ENCODE measurements around the gene LSM4.

Gene LSM4

DNA sequence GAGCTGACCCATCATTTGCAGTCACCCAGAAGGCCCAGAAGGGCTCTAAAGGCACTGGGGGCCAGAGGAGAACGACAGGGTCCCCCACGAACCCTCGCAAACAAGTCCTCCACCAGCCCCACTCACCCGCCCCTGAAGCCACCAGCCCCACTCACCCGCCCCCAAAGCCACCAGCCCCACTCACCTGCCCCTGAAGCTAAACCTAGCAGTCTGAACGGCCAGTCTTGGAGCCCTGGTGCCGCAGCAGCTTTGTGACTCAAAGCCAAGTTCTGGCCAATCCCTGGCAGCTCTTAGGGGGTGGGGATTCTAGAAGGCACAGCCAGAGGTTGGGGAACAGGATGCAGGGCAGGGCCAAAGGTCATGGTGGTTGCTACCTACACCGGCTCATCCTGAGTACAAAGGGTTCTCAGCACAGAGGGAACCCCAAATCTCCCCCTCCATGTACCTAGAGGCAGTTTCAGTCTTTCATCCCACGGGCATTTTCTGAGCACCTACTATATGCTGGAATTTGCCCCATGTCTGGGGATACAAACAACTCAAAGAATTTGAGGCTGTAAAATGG, 48.6 kb downstream of the LSM4 start, which contains the start of gene IQCN:
TSS of gene IQCN (minus strand) at position 234 of the 562 bp plus-strand sequence. CDS start 4,974 bp downstream, outside the sequence.
- Histone ChIP-seq H3K4me3 (ENCODE audit: insufficient read depth, low read length, poor library complexity, severe bottlenecking) (no peak within 1 kb of the TSS), H4K20me1 (ENCODE audit: low read depth, low read length) (no peaks in the 10 kb centered on the region), H3F3A (ENCODE audit: insufficient read depth) (0 out of 2 replicates have a peak, but pooled peaks cover 10% of the 10 kb centered on the region), H3K27me3 (ENCODE audit: low read length) (no peaks in the 10 kb centered on the region), H3K79me2 (ENCODE audit: insufficient read depth, low read length) (no peaks in the 10 kb centered on the region), H3K36me3 (ENCODE audit: low read length) (no peaks in the 10 kb centered on the region), H3K9ac (ENCODE audit: low read length) (no peak within 1 kb of the TSS), H3K27ac (ENCODE audit: low read depth, low read length) (no peak within 1 kb of the TSS), H2AFZ (ENCODE audit: low read depth, low read length, severe bottlenecking) (no peak within 1 kb of the TSS), H3K4me2 (ENCODE audit: low read depth, low read length, poor library complexity, severe bottlenecking) (no peak within 1 kb of the TSS), H3K9me2 (replicated peaks; ENCODE audit: insufficient read depth, low read length) (no peaks in the 10 kb centered on the region), H3K9me3 (ENCODE audit: insufficient read depth, low read length) (no peaks in the 10 kb centered on the region)
- TF ChIP-seq, protein P1, sequence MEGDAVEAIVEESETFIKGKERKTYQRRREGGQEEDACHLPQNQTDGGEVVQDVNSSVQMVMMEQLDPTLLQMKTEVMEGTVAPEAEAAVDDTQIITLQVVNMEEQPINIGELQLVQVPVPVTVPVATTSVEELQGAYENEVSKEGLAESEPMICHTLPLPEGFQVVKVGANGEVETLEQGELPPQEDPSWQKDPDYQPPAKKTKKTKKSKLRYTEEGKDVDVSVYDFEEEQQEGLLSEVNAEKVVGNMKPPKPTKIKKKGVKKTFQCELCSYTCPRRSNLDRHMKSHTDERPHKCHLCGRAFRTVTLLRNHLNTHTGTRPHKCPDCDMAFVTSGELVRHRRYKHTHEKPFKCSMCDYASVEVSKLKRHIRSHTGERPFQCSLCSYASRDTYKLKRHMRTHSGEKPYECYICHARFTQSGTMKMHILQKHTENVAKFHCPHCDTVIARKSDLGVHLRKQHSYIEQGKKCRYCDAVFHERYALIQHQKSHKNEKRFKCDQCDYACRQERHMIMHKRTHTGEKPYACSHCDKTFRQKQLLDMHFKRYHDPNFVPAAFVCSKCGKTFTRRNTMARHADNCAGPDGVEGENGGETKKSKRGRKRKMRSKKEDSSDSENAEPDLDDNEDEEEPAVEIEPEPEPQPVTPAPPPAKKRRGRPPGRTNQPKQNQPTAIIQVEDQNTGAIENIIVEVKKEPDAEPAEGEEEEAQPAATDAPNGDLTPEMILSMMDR (IDR thresholded peaks at IDR 0.05; ENCODE audit: insufficient read depth, low read length, poor library complexity, severe bottlenecking): no peak
- TF ChIP-seq EZH2phosphoT487 (conservative IDR thresholded peaks at IDR 0.05; ENCODE audit: low read length): no peak

DNA sequence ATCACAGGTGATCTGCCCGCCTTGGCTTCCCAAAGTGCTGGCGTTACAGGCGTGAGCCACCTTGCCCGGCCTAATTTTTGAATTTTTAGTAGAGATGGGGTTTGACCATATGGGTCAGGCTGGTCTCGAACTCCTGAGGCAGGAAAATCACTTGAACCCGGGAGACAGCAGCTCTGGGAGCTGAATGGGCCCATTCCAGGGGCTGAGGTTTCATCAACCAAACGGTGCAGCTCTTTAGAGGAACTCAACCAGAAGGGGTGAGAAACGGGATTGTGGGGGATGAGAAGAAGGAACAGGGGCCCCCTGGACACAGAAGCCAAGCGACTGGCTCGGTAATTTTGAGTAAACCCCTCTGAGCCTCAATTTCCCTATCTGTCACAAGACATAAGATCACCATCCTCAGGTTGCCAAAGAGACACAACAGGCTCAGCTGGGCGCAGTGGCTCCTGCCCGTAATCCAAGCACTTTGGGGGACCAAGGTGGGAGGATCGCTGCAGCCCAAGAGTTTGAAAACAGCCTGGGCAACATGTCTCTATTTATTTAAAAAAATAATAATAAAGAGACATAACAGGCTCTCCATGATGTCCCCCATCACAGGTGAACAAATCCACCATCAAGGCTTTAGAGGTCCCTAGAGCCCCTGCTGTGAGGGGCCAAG, 49.2 kb downstream of the LSM4 start:
- Histone ChIP-seq H3K4me3 (ENCODE audit: insufficient read depth, low read length, poor library complexity, severe bottlenecking) (no peak overlapping the region), H3K27ac (ENCODE audit: low read depth, low read length) (no peak overlapping the region), H3K27me3 (ENCODE audit: low read length) (no peaks in the 10 kb centered on the region), H3K9me2 (replicated peaks; ENCODE audit: insufficient read depth, low read length) (no peaks in the 10 kb centered on the region), H3K79me2 (ENCODE audit: insufficient read depth, low read length) (no peaks in the 10 kb centered on the region), H3K4me2 (ENCODE audit: low read depth, low read length, poor library complexity, severe bottlenecking) (no peak overlapping the region), H3K9ac (ENCODE audit: low read length) (no peak overlapping the region), H4K20me1 (ENCODE audit: low read depth, low read length) (no peaks in the 10 kb centered on the region), H3K36me3 (ENCODE audit: low read length) (no peaks in the 10 kb centered on the region), H3K9me3 (ENCODE audit: insufficient read depth, low read length) (no peaks in the 10 kb centered on the region), H3F3A (ENCODE audit: insufficient read depth) (0 out of 2 replicates have a peak, but pooled peaks cover 10% of the 10 kb centered on the region), H2AFZ (ENCODE audit: low read depth, low read length, severe bottlenecking) (no peak overlapping the region)
- TF ChIP-seq, protein P1 (IDR thresholded peaks at IDR 0.05; ENCODE audit: insufficient read depth, low read length, poor library complexity, severe bottlenecking): no peak
- TF ChIP-seq EZH2phosphoT487 (conservative IDR thresholded peaks at IDR 0.05; ENCODE audit: low read length): no peak

DNA sequence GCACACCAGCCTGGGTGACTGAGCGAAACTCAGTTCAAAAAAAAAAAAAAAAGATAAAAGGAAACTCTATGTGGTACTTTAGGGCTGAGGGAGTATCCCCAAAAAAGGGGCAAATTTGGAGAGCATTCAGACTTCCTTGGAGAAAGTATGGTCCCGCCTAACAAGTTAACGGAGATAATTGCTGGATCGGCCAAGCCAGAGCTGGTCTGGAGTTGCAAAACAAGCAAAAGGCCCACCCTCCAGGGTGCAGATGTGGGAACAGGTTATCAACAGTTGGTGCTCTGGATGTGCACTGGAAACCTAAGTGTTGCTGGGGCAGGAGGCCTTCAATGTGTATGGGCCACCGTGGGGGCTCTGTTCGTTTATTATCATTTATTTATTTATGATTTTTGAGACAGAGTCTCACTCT, 51.4 kb downstream of the LSM4 start:
- no peak overlapping the region for H3K4me2 ChIP-seq (ENCODE audit: low read depth, low read length, poor library complexity, severe bottlenecking)
- 0 out of 2 replicates have a peak, but pooled peaks cover 10% of the 10 kb centered on the region for H3F3A ChIP-seq (ENCODE audit: insufficient read depth)
- no peaks in the 10 kb centered on the region for H3K79me2 ChIP-seq (ENCODE audit: insufficient read depth, low read length)
- H3K27ac ChIP-seq (ENCODE audit: low read depth, low read length): no peak overlapping the region
- H3K27me3 ChIP-seq (ENCODE audit: low read length): no peaks in the 10 kb centered on the region
- TF ChIP-seq EZH2phosphoT487 (conservative IDR thresholded peaks at IDR 0.05; ENCODE audit: low read length): no peak
- TF ChIP-seq, protein P1 (IDR thresholded peaks at IDR 0.05; ENCODE audit: insufficient read depth, low read length, poor library complexity, severe bottlenecking): no peak
- no peaks in the 10 kb centered on the region for H3K36me3 ChIP-seq (ENCODE audit: low read length)
- H3K4me3 ChIP-seq (ENCODE audit: insufficient read depth, low read length, poor library complexity, severe bottlenecking): no peak overlapping the region
- no peaks in the 10 kb centered on the region for H3K9me2 ChIP-seq (replicated peaks; ENCODE audit: insufficient read depth, low read length)
- H4K20me1 ChIP-seq (ENCODE audit: low read depth, low read length): no peaks in the 10 kb centered on the region
- no peaks in the 10 kb centered on the region for H3K9me3 ChIP-seq (ENCODE audit: insufficient read depth, low read length)
- H3K9ac ChIP-seq (ENCODE audit: low read length): no peak overlapping the region
- H2AFZ ChIP-seq (ENCODE audit: low read depth, low read length, severe bottlenecking): no peak overlapping the region
